HG02840 (cell line): ENCODE data around the gene NEAT1.

Experiments
- ATAC-seq: cut with Tn5 transposase; IDR thresholded peaks from one replicate; pipeline ENCODE4 v1.9.1; 2021; ENCODE audit warnings: mild to moderate bottlenecking, moderate library complexity, moderate number of reproducible peaks; ENCODE audit not compliant: unreplicated experiment, low FRiP score

NEAT1 gene

GRCh38 chr11:65388731-65389130, 33.9 kb upstream of the NEAT1 start:
- no peak for ATAC-seq

- ATAC-seq: no peak
These were observed 33.2 kb upstream of the NEAT1 start for GRCh38 chr11:65389294-65389980.

GRCh38 chr11:65390099-65390941, 32.3 kb upstream of the NEAT1 start:
- ATAC-seq: no peak

GRCh38 chr11:65390996-65391395, 31.6 kb upstream of the NEAT1 start:
- ATAC-seq: no peak

GRCh38 chr11:65392186-65392829, 30.3 kb upstream of the NEAT1 start:
- no peak for ATAC-seq

GRCh38 chr11:65392899-65393298, 29.7 kb upstream of the NEAT1 start:
- no peak for ATAC-seq

GRCh38 chr11:65393513-65394079, 29.0 kb upstream of the NEAT1 start:
- no peak for ATAC-seq

- no peak for ATAC-seq
These were observed 28.5 kb upstream of the NEAT1 start for GRCh38 chr11:65394125-65394536.

- ATAC-seq: no peak
These were observed 26.6 kb upstream of the NEAT1 start for GRCh38 chr11:65395961-65396530.

GRCh38 chr11:65396769-65397745, 25.5 kb upstream of the NEAT1 start:
- no peak for ATAC-seq

DNA sequence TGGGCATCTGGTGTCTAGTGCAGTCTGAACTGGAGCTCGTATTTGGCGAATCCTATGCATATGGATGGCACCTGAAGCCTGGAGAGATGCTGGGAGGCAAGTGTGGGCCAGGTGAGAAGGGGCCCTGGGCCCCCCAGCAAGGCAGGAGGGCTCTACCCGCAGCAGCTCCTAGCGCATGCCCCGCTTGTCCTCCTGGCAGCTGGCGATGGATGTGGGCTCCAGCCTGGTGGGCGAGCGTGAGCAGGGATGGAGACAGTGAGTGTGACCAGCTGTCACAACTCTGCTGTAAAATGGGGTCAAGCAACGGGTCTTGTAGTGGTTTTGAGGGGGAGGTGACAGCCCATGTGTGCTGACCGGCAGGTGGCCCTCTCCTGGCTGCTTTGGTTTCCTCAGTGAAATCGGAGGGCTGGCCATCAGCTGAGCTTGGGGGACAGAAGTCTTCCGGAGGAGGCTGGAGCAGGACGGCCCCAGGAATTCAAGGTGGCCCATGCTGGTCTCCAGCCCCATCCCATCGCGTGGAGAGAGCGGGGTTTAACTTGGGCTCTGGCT, 24.2 kb upstream of the NEAT1 start:
- no peak for ATAC-seq

DNA sequence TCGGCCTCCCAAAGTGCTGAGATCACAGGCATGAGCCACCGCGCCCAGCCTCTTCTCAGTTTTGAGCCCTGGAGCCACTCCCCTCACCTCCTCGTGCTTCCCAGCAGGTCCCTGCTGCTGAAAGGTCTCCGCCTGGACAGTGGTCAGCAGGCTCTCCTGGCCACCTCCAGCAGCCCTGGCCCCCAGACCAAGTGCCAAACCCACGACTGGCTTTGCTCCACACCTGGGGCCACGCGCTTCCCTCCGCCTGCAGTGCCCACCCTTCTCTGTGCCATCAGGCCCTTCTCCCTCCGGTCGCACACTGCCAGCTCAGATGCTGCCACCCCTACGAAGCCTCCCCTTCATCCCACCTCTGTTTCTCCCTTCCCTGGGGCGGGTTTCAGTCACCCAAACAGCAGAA, 23.3 kb upstream of the NEAT1 start:
- ATAC-seq: no peak

- ATAC-seq: no peak
These were observed 22.8 kb upstream of the NEAT1 start for GRCh38 chr11:65399845-65400244.

DNA sequence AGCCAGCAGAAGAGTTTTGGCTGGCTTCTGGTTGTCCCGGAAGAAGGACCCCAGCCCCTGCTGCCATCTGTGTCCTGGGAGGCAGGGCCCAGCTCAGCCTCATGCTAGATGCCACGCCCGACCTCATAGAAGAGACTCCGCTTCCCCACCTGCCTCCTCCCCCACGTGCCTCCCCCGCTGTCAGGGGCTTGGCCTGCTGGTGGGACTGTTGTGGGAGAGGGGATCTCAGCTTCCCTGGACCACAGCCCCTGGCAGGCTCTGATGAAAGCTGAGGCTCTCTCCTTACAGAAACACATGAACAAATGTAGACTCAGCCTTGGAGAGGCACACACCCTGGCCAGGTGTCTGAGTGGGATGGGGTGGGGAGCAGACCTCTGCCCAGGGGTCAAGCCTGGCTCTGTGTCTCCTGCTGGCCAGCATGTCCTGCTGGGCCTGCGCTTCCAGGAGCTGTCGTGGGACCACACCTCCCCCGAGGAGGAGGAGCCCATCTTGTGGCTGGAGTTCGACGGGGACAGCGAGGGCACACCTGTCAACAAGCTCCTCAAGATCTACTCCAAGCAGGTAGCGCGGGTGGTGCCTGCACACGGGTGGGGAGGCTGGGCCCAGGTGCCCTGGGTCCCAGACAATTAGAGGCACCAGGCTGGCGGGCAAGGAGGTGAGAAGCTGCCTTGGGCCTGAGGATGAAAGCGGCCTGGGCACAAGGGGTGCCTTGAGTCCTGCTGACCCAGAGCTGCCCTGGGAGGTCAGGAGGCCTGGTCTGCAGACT, 22.1 kb upstream of the NEAT1 start:
- no peak for ATAC-seq

DNA sequence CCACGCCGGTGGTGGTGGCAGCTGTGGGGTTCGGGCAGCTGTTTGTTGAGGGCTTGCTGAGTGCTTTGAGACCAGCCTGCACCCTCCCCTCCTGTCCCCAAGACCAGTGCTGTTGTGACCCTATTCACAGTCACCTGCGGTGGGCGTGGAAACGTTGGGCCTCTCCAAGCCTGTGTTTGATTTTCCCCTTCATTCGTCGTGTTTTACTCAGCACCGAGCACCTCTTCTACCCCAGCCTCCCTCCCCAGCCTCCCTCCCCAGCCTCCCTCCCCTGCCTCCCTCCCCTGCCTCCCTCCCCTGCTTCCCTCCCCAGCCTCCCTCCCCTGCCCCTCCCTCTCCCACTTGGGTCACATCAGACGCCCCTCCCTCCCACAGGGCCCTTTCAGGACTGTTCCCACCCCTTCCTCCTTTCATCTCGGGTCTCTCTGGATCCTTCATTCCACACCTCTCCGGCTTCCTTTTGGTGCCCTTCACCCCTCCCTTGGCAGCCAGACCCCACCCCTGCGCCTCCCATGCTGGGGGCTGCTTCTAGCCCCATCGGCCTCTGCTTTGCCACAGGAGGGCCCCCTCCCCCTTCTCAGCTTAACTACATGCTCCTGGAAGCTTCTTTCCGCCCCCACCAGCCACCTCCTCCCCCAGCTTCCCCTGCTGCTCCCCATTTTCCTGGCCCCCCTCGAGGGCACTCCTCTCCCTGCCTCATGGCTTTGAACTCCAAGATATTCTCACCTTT, 21.4 kb upstream of the NEAT1 start:
- ATAC-seq: no peak

DNA sequence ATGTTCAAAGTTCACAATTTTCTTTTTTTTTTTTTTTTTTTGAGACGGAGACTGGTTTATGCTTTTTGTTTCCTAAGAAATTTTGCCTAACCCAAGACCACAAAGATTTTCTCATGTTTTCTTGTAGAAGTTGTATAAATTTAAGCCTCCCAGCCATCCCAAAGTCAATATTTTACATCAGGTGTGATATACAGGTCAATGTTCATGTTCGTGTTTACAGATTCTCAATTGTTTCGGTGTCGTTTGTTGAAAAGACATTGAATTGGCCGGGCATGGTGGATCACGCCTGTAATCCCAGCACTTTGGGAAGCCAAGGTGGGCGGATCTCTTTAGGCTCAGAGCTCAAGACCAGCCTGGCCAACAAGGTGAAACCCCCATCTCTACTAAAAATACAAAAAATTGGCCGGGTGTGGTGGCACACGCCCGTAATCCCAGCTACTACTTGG, 20.8 kb upstream of the NEAT1 start:
- ATAC-seq: no peak

DNA sequence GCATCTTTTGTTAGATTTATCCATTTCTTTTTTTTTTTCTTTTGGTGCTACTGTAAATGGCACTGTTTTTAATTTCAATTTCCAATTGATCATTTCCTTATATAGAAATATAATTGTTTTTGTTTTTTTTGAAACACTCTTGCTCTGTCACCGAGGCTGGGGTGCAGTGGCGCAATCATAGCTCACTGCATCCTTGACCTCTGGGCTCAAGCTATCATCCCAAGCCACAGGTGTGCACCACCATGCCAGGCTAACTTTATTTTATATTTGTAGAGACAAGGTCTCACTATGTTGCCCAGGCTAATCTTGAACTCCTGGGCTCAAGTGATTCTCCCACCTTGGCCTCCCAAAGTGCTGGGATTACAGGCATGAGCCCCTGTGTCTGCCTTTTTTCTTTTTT, 19.8 kb upstream of the NEAT1 start:
- ATAC-seq: no peak

DNA sequence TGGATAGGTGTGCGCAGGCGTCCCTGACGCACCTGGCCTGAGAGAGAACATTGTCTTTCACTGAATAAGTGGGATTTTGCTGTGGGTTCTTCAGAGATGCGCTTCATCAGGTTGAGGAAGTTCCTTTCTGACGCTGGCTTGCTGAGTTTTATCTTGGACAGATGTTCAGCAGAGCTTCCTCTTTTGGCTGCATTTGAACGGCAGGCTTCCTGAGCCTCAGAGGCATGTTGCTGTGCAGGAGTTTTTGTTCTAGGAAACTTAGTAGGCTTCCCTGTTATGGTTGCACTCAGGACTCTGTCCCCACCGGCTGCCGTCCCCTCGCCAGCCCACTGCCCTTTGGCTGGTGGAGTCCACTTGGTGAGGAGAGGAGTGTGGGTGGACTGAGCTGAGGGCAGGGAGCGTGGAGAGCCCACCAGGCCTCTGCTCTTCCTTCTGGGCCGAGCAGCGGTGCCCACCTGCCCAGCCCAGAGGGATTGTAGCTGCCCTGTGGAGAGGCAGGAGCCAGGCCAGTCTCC, 18.9 kb upstream of the NEAT1 start:
- no peak for ATAC-seq
